Bronchial epithelial cell (primary cell): Measurements from ENCODE around the gene CCR3. TPM values are rescaled to one million over a fixed set of nuclear protein-coding genes. Genes with fewer than 3 reads are reported as not detected.

Source experiments
- DNase-seq: peaks from one replicate; pipeline ENCODE4 v3.0.0-alpha.2; 2010; ENCODE audit warnings: low read depth
- FAIRE-seq: peaks from 2 replicates; lab custom pipeline; 2011; peaks lifted over from hg19 to GRCh38; lab: Jason Lieb, UNC
- H3K27me3 ChIP-seq: 2 replicates; pipeline ENCODE4 v1.5.1; 2011; ENCODE audit warnings: low read length; ENCODE audit not compliant: control insufficient read depth, insufficient read depth
- H3K36me3 ChIP-seq: 2 replicates; pipeline ENCODE4 v1.5.1; 2011; ENCODE audit warnings: low read length; ENCODE audit not compliant: control insufficient read depth, insufficient read depth
- H3K4me3 ChIP-seq: 2 replicates; pipeline ENCODE4 v1.5.1; 2011; ENCODE audit warnings: mild to moderate bottlenecking, low read depth, low read length, control low read depth
- CTCF ChIP-seq: IDR thresholded peaks from 2 replicates; pipeline ENCODE4 v1.5.1; 2011; ENCODE audit warnings: mild to moderate bottlenecking, moderate library complexity, low read length, control low read depth, inconsistent platforms; ENCODE audit not compliant: insufficient read depth, severe bottlenecking
- total RNA-seq: library from RNA; depleted of rRNA; stranded (reverse); fragments of >200 nt; gene quantifications from 2 replicates; pipeline ENCODE4 v1.2.1, GENCODE V29; 2014

CCR3 gene
- total RNA-seq, 1 donor from 2014 or later = not detected

- Histone ChIP-seq H3K27me3 (no peaks in the 10 kb centered on the region), H3K36me3 (no peaks in the 10 kb centered on the region), H3K4me3 (no peak overlapping the region)
- no peak for FAIRE-seq
- TF ChIP-seq CTCF = no peak
- no peak for DNase-seq
Measured at GRCh38 chr3:46200211-46200610, 42.0 kb upstream of the CCR3 start.

GRCh38 chr3:46200790-46201189, 41.5 kb upstream of the CCR3 start:
- no peak overlapping the region for H3K4me3 ChIP-seq
- FAIRE-seq (no peak), DNase-seq (no peak)
- H3K36me3 ChIP-seq = no peaks in the 10 kb centered on the region
- no peaks in the 10 kb centered on the region for H3K27me3 ChIP-seq
- no peak for TF ChIP-seq CTCF

- no peak for FAIRE-seq
- H3K4me3 ChIP-seq = no peak overlapping the region
- H3K36me3 ChIP-seq = no peaks in the 10 kb centered on the region
- H3K27me3 ChIP-seq = no peaks in the 10 kb centered on the region
- no peak for DNase-seq
- TF ChIP-seq CTCF = no peak
Measured at GRCh38 chr3:46202535-46202934, 39.7 kb upstream of the CCR3 start.

GRCh38 chr3:46203681-46204080, 38.6 kb upstream of the CCR3 start:
- FAIRE-seq (no peak), DNase-seq (no peak)
- TF ChIP-seq CTCF = no peak
- Histone ChIP-seq H3K36me3 (no peaks in the 10 kb centered on the region), H3K27me3 (no peaks in the 10 kb centered on the region), H3K4me3 (no peak overlapping the region)

GRCh38 chr3:46205286-46205960, 36.8 kb upstream of the CCR3 start:
- Histone ChIP-seq H3K27me3 (no peaks in the 10 kb centered on the region), H3K4me3 (no peak overlapping the region), H3K36me3 (no peaks in the 10 kb centered on the region)
- TF ChIP-seq CTCF = no peak
- FAIRE-seq (no peak), DNase-seq (no peak)
